Astrocyte (in vitro differentiated cells and primary cell): Measurements from ENCODE around the gene TOM1L2.

Experiments
- EZH2 ChIP-seq: IDR thresholded peaks from 2 replicates; pipeline ENCODE4 v1.6.1; 2012; ENCODE audit warnings: mild to moderate bottlenecking, low read length, inconsistent platforms; ENCODE audit not compliant: insufficient read depth
- TF ChIP-seq, protein P1 (sequence below): IDR thresholded peaks from 2 replicates; pipeline ENCODE4 v1.5.1; 2011; ENCODE audit warnings: low read depth, mild to moderate bottlenecking, inconsistent platforms, low read length, moderate library complexity; ENCODE audit not compliant: insufficient read depth

DNA sequence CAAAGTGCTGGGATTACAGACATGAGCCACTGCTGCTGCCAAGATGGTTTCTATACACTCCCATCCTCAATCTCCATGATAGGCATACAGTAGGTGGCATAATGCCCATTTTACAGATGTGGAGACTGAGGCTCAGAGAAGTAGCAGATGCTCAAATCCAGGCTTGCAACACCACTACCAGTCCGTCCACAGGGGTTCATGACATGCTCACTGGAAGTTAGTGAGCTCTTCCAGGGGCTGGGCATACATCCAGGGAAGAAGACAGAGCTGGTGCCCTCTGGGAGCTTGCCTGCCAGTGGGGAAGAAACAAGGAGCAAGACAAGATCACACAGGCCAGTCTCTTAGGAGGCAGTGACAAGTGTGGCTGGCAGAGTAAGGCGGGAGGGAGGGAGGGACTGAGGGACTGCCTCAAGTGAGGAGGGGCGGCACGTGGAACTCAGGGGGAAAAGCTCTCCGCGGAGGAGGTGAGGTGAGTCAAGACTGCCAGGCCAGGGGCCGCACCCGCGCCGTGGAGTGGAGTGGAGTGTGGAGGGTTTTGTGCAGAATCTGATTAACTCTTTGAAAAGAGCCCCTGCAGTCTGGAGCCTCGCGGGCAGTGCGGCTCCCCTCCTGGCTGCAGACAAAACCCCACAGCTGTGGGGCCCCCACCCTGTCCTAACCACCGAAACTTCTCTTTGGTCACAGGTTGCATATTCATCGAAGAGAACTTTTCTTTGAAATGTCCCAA, 163.3 kb downstream of the TOM1L2 start:
- TF ChIP-seq, protein P1, sequence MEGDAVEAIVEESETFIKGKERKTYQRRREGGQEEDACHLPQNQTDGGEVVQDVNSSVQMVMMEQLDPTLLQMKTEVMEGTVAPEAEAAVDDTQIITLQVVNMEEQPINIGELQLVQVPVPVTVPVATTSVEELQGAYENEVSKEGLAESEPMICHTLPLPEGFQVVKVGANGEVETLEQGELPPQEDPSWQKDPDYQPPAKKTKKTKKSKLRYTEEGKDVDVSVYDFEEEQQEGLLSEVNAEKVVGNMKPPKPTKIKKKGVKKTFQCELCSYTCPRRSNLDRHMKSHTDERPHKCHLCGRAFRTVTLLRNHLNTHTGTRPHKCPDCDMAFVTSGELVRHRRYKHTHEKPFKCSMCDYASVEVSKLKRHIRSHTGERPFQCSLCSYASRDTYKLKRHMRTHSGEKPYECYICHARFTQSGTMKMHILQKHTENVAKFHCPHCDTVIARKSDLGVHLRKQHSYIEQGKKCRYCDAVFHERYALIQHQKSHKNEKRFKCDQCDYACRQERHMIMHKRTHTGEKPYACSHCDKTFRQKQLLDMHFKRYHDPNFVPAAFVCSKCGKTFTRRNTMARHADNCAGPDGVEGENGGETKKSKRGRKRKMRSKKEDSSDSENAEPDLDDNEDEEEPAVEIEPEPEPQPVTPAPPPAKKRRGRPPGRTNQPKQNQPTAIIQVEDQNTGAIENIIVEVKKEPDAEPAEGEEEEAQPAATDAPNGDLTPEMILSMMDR, result no peak
- TF ChIP-seq EZH2, result no peak
